Activated T-helper 1 cell treated with anti-CD3 and anti-CD28 coated beads, Interleukin-12 subunit alpha, Interleukin-12 subunit beta, Interleukin-2, Interleukin-4 antibody, amounts not matched to agents 30 ng/mL and 10 ng/mL and 1 ng/mL, durations not matched to agents 14 hours and 24 hours and 36 hours (primary cell): ENCODE data around the gene BRD2. TPM values are rescaled to one million over a fixed set of nuclear protein-coding genes. Genes with fewer than 3 reads are reported as not detected.
A peak's percentile ranks its signal among the peaks of the same experiment; 100 is the strongest.
"Not testable (repeated sequence)": the region's sequence is repeated elsewhere in the genome, so short reads cannot be mapped to it uniquely, and the experiment has no call there.

Source experiments
- DNase-seq: peaks from one replicate; pipeline ENCODE4 v3.0.0; 2021; ENCODE audit warnings: low spot score
- H3K27ac Mint-ChIP-seq: one replicate; pipeline ENCODE4 v1.8.0; 2021; ENCODE audit warnings: mild to moderate bottlenecking, mixed read lengths
- H3K27me3 Mint-ChIP-seq: one replicate; pipeline ENCODE4 v1.8.0; 2022; ENCODE audit warnings: mild to moderate bottlenecking, moderate library complexity, mixed read lengths; ENCODE audit not compliant: insufficient read depth
- H3K36me3 Mint-ChIP-seq: one replicate; pipeline ENCODE4 v1.8.0; 2021; ENCODE audit warnings: low read depth, mixed read lengths
- H3K4me1 Mint-ChIP-seq: one replicate; pipeline ENCODE4 v1.8.0; 2021; ENCODE audit warnings: low read depth, mixed read lengths
- H3K4me3 Mint-ChIP-seq: one replicate; pipeline ENCODE4 v1.8.0; 2021; ENCODE audit warnings: mild to moderate bottlenecking, moderate library complexity, mixed read lengths
- H3K9me3 Mint-ChIP-seq: one replicate; pipeline ENCODE4 v1.8.0; 2021; ENCODE audit warnings: mixed read lengths
- intact Hi-C: fragments of 100-400 bp; cut with micrococcal nuclease; formaldehyde crosslinking; loops from one replicate; pipeline ENCODE4 v1.15.1; 2024
- total RNA-seq: library from RNA; stranded (reverse); gene quantifications from 2 replicates; pipeline ENCODE4 v1.2.3, GENCODE V29; 2022

The BRD2 gene
- total RNA-seq, 1 donor from 2014 or later, result 330 TPM

- H3K9me3 Mint-ChIP-seq, result peaks cover 7% of the 10 kb centered on the region
- peak overlapping the region; percentile 80 for H3K4me3 Mint-ChIP-seq
- intact Hi-C loops, result loop anchor here (1.0 kb wide), 5 partner anchors 8 to 47 kb away; partner anchors contain the start of gene HLA-DMA
- H3K27me3 Mint-ChIP-seq, result peaks cover 4% of the 10 kb centered on the region
- H3K36me3 Mint-ChIP-seq, result peaks cover 4% of the 10 kb centered on the region
- H3K4me1 Mint-ChIP-seq, result peaks cover 59% of the 10 kb centered on the region
- peak; percentile 47 for DNase-seq
- H3K27ac Mint-ChIP-seq, result peak overlapping the region; percentile 91
These were observed 27.1 kb upstream of the BRD2 start for GRCh38 chr6:32941214-32941768.

- H3K27ac Mint-ChIP-seq, H3K9me3 Mint-ChIP-seq, H3K36me3 Mint-ChIP-seq, H3K27me3 Mint-ChIP-seq, DNase-seq, intact Hi-C loops, H3K4me3 Mint-ChIP-seq: not testable (repeated sequence)
- H3K4me1 Mint-ChIP-seq, result peaks cover 59% of the 10 kb centered on the region
These were observed 25.8 kb upstream of the BRD2 start for GRCh38 chr6:32942555-32943123.

- intact Hi-C loops, result loop anchor here (1.0 kb wide), 1 partner anchor 59 kb away; no protein-coding TSS in a partner anchor
- no peaks in the 10 kb centered on the region for H3K27me3 Mint-ChIP-seq
- H3K4me1 Mint-ChIP-seq, result peaks cover 69% of the 10 kb centered on the region
- H3K27ac Mint-ChIP-seq, result peak overlapping the region; percentile 88
- H3K4me3 Mint-ChIP-seq, result peak overlapping the region; percentile 78
- DNase-seq, result peak; percentile 30
- peaks cover 7% of the 10 kb centered on the region for H3K9me3 Mint-ChIP-seq
- peaks cover 2% of the 10 kb centered on the region for H3K36me3 Mint-ChIP-seq
These were observed 24.3 kb upstream of the BRD2 start for GRCh38 chr6:32943864-32944649.

- H3K36me3 Mint-ChIP-seq, result peaks cover 2% of the 10 kb centered on the region
- H3K27me3 Mint-ChIP-seq, result no peaks in the 10 kb centered on the region
- no peak overlapping the region for H3K4me3 Mint-ChIP-seq
- H3K4me1 Mint-ChIP-seq, result peaks cover 77% of the 10 kb centered on the region
- DNase-seq, result no peak
- peaks cover 7% of the 10 kb centered on the region for H3K9me3 Mint-ChIP-seq
- intact Hi-C loops, result no loop called here
- H3K27ac Mint-ChIP-seq, result peak overlapping the region; percentile 11
These were observed 23.2 kb upstream of the BRD2 start for GRCh38 chr6:32945108-32945760.

GRCh38 chr6:32945953-32946352, 22.4 kb upstream of the BRD2 start:
- Mint-ChIP-seq H3K4me3 (no peak overlapping the region), H3K27ac (no peak overlapping the region), H3K27me3 (no peaks in the 10 kb centered on the region), H3K4me1 (peaks cover 72% of the 10 kb centered on the region), H3K9me3 (peaks cover 7% of the 10 kb centered on the region), H3K36me3 (peaks cover 2% of the 10 kb centered on the region)
- no peak for DNase-seq
- intact Hi-C loops, result no loop called here

- Mint-ChIP-seq H3K27me3 (no peaks in the 10 kb centered on the region), H3K9me3 (peaks cover 7% of the 10 kb centered on the region), H3K4me1 (peaks cover 63% of the 10 kb centered on the region), H3K27ac (no peak overlapping the region), H3K36me3 (peaks cover 2% of the 10 kb centered on the region), H3K4me3 (no peak overlapping the region)
- intact Hi-C loops, result no loop called here
- no peak for DNase-seq
These were observed 21.5 kb upstream of the BRD2 start for GRCh38 chr6:32946893-32947292.

GRCh38 chr6:32947552-32948465, 20.6 kb upstream of the BRD2 start:
- Mint-ChIP-seq H3K4me1 (peaks cover 62% of the 10 kb centered on the region), H3K4me3 (no peak overlapping the region), H3K36me3 (peaks cover 5% of the 10 kb centered on the region), H3K9me3 (peaks cover 7% of the 10 kb centered on the region), H3K27me3 (no peaks in the 10 kb centered on the region), H3K27ac (peak overlapping the region; percentile 15)
- DNase-seq, result peak; percentile 11
- intact Hi-C loops, result loop anchor here (1.0 kb wide), 1 partner anchor 15 kb away; no protein-coding TSS in a partner anchor

GRCh38 chr6:32949113-32949512, 19.3 kb upstream of the BRD2 start:
- Mint-ChIP-seq H3K27me3 (no peaks in the 10 kb centered on the region), H3K9me3 (peaks cover 7% of the 10 kb centered on the region), H3K4me3 (no peak overlapping the region), H3K27ac (peak overlapping the region; percentile 15), H3K36me3 (peaks cover 5% of the 10 kb centered on the region), H3K4me1 (peaks cover 60% of the 10 kb centered on the region)
- no peak for DNase-seq
- intact Hi-C loops, result no loop called here

GRCh38 chr6:32950010-32950409, 18.4 kb upstream of the BRD2 start:
- intact Hi-C loops, result no loop called here
- peaks cover 5% of the 10 kb centered on the region for H3K36me3 Mint-ChIP-seq
- H3K9me3 Mint-ChIP-seq, result peaks cover 7% of the 10 kb centered on the region
- no peak overlapping the region for H3K27ac Mint-ChIP-seq
- H3K4me3 Mint-ChIP-seq, result no peak overlapping the region
- DNase-seq, result no peak
- H3K4me1 Mint-ChIP-seq, result peaks cover 53% of the 10 kb centered on the region
- no peaks in the 10 kb centered on the region for H3K27me3 Mint-ChIP-seq

GRCh38 chr6:32950449-32950848, 17.9 kb upstream of the BRD2 start:
- no peak overlapping the region for H3K4me3 Mint-ChIP-seq
- intact Hi-C loops, result no loop called here
- no peaks in the 10 kb centered on the region for H3K27me3 Mint-ChIP-seq
- H3K9me3 Mint-ChIP-seq, result peaks cover 4% of the 10 kb centered on the region
- no peak overlapping the region for H3K27ac Mint-ChIP-seq
- peaks cover 5% of the 10 kb centered on the region for H3K36me3 Mint-ChIP-seq
- no peak for DNase-seq
- peaks cover 53% of the 10 kb centered on the region for H3K4me1 Mint-ChIP-seq

GRCh38 chr6:32952817-32953739, 15.3 kb upstream of the BRD2 start, which contains the start of gene HLA-DMA:
Gene HLA-DMA (minus strand): TSS chr6:32953097. CDS start chr6:32953036, 61 bp downstream.
- H3K27me3 Mint-ChIP-seq, result no peaks in the 10 kb centered on the region
- peak; percentile 79 for DNase-seq
- H3K9me3 Mint-ChIP-seq, result no peaks in the 10 kb centered on the region
- intact Hi-C loops, result loop anchor here (1.0 kb wide), 7 partner anchors 9 to 68 kb away; partner anchors contain the start of gene HLA-DMB
- peaks cover 3% of the 10 kb centered on the region for H3K36me3 Mint-ChIP-seq
- H3K27ac Mint-ChIP-seq, result peak within 1 kb of the TSS; percentile 72
- H3K4me1 Mint-ChIP-seq, result peaks cover 57% of the 10 kb centered on the region
- peak within 1 kb of the TSS; percentile 81 for H3K4me3 Mint-ChIP-seq
